ENCODE results near the gene CCDC183. TPM values are rescaled to one million over a fixed set of nuclear protein-coding genes. Genes with fewer than 3 reads are reported as not detected.
"Not testable (repeated sequence)": the region's sequence is repeated elsewhere in the genome, so short reads cannot be mapped to it uniquely, and the experiment has no call there.

Gene CCDC183
- total RNA-seq, 1 donor from 2014 or later, result 2.2 TPM

DNA sequence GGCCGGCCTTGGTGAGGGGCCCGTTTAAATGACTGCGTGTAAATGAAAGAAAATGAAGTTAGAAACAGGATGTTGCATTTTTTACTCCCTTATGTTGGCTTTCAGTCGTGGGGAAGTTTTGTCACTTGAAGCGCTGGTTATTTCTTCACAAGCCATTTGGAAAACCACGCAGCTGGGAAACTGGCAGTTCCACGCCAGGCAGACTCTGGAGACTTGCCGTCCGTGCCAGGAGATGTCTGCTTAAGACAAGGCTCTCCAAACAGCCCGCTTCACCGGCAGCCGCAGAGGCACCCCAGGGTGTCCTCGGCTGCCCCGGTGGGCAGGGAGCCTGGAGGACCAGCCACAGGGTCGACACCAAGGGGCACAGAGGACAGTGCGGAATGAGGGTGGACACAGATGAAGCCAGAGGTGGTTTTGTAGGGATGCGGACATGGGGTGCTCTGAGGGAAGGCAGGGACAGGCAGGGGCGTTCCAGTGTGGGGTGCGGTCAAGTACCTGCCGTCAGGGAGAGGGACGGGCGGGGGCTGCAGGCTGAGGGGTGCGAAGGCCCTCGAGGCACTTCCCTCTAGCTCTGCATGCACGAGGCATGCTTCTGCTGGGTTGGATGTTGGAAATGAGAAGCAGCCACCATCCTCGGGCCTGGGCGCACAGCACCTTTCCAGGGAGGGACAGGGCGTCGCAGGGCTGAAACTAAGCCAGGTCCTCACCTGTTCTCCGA lies 35.0 kb downstream of the CCDC183 start:
- intact Hi-C loops (cut with micrococcal nuclease), result no loop called here
- DNase-seq, result no peak
- ATAC-seq, result no peak

DNA sequence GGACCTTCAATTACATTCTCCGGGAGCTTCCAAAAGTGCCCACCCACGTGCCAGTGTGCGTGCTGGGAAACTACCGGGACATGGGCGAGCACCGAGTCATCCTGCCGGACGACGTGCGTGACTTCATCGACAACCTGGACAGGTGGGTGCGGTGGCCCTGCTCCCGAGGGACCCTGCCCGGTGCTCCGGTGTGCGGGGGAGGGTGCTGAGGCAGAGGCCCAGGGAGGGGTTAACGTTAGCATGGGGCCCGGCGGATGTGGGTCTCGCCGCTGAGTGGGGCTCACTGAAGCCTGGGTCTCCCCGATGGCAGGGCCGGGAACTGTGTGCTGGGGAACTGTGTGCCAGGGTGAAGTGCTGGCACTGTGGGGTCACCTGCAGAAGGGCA lies 35.6 kb downstream of the CCDC183 start:
- ATAC-seq, result no peak
- intact Hi-C loops (cut with micrococcal nuclease), result no loop called here
- peak; percentile 16 for DNase-seq

DNA sequence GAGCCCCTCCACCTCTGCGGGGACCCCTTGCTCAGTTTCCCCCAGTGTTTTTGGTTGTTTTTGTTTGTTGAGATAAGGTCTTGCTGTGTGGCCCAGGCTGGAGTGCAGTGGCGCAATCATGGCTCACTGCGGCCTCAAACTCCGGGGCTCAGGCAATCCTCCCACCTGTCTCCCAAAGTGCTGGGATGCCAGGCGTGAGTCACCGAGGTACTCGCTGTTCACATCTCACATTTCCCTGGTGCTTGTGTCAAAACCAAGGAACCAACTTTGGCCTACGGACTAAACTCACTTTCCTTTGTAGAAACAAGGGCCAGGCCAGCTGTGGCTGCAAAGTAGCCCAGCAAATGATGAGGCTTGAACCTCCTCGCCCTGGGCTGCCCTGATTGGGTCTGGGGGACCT lies 36.4 kb downstream of the CCDC183 start:
- ATAC-seq, result no peak
- intact Hi-C loops (cut with micrococcal nuclease), result no loop called here
- DNase-seq, result no peak

DNA sequence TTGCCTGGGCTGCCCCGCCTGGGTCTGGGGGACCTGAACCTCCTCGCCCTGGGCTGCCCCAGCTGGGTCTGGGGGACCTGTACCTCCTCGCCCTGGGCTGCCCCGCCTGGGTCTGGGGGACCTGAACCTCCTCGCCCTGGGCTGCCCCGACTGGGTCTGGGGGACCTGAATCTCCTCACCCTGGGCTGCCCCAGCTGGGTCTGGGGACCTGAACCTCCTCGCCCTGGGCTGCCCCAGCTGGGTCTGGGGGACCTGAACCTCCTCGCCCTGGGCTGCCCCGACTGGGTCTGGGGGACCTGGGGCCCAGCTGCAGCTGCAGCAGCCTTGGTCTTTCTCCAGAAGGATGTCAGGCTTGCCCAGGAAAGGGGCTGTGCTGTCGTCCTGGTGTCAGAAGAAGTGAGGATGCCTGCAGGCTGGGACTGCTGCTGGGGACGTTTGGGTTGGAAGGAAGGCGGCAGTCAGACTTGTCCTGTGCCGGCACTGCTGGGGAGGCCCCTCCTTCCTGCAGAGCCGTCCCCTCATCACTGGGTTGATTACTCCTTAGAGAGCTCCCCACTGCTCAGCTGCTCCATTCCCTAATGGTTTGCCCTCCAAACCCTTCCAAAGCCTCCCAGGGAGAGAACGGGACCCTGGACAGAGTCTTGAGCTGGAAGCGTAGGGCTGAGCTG lies 37.4 kb downstream of the CCDC183 start:
- DNase-seq (peak; percentile 37), ATAC-seq (peak; percentile 24)
- intact Hi-C loops (cut with micrococcal nuclease), result not testable (repeated sequence)

DNA sequence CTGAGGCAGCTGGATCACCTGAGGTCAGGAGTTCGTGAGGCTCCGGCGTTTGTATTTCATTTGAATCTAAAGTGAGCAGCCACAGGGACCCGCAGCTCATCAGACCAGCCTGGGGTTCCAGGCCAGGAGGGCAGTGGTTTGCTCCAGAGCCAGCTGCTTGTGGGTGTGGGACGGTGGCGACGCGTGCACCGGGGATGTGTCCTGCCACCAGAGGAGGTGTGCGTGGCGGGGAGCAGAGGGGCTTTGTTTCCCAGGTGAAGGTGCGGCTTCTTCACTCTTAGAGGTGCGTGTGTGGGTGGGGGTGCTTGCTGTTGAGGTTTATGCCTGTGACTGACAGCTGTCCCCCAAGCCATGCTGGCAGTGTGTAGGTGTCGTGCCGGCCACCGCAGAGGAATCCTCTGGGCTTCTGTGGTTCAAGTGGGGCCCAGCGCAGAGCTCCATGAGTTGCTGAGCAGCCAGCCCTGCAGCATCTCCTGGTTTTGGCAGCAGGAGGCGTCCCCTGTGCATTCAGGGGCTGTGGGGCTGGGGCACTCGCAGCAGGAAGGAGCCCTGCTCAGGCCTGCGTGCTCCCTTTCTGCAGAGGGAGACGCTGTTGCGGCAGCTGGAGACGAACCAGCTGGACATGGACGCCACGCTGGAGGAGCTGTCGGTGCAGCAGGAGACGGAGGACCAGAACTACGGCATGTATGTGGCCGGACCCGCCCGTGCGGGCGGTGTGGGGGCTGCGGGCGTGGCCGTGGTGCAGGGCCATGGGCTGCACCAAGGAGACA lies 39.2 kb downstream of the CCDC183 start:
- intact Hi-C loops (cut with micrococcal nuclease), result no loop called here
- no peak for DNase-seq
- no peak for ATAC-seq

DNA sequence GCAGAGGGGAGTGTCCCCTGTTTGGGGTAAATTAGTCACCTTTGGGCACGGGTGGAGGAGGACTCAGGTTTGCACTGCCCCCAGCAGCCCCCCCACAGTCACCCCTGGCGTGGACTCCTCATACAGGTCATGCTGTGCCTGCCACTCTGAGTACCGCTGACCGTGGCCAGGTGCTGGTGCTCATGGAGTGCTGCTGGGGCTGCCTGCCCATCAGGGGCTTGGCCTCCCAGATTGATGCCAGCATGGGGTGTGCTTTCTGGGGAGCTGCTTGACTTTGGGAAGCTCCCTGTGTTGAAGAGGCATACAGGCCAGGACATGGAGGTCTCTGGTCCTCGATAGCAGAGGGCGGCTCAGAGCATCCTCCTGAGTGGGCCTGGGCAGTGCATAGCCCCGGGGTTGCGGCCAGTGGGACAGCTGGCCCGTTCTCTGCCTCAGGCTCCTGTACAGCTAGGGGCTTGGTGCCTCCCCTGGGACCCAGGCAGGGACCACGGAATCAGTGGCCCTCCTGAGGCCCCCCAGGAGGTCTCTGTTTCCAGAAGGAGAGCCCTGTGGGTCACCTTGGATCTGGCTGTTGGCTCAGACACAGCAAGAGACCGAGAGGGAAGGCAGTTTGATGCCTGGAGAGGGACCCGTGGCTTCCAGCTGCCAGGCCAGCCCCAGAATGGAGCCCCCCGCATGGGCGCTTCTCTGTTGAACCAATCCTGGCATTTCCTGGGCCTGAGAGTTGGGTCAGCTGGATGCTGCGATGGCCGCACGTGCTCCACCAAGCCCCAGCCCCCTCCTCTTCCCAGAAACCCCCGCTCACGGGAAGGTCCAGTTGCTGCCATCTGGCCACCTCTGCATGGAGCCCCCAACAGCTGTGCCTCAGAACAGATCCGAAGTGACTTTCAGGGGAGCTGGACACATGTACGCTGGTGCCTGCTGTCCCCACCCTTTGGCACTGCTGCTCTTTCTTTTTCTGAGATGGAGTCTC lies 40.1 kb downstream of the CCDC183 start:
- ATAC-seq, result no peak
- DNase-seq, result no peak
- intact Hi-C loops (cut with micrococcal nuclease), result no loop called here

DNA sequence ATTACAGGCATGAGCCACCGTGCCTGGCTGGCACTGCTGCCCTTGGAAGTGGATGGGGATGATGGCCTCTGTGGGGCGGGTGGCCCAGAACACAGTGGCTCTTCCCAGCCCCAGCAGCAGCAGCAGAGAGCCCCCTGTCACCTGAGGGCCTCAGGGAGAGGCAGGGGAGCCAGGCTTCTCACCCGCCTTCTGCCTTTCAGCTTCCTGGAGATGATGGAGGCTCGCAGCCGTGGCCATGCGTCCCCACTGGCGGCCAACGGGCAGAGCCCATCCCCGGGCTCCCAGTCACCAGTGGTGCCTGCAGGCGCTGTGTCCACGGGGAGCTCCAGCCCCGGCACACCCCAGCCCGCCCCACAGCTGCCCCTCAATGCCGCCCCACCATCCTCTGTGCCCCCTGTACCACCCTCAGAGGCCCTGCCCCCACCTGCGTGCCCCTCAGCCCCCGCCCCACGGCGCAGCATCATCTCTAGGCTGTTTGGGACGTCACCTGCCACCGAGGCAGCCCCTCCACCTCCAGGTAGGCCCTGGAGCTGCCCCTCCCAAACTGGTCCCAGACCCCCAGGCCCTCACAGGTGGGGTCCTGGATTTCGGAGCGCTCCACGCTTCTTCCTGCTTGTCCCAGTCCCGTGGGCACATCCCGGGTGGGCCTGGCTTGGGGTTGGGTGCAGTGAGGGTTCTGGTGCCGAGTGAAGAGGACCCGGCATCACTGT lies 41.2 kb downstream of the CCDC183 start:
- no peak for DNase-seq
- ATAC-seq, result no peak
- intact Hi-C loops (cut with micrococcal nuclease), result no loop called here

DNA sequence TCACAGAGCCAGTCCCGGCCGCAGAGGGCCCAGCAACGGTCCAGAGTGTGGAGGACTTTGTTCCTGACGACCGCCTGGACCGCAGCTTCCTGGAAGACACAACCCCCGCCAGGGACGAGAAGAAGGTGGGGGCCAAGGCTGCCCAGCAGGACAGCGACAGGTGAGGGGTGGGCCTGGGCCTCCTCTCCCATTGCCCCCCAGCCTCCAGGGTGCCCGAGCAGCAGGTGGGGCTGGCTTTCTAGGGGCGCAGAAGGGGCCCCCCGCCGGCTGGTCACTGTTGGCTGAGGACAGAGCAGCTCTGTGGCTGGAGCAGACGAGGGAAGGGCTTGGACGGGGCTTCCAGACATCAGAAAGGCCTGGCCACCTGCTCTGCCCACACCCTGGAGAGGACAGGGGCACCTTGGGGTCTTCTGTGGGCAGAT lies 41.7 kb downstream of the CCDC183 start:
- DNase-seq; ATAC-seq; intact Hi-C loops (cut with micrococcal nuclease): not testable (repeated sequence)

DNA sequence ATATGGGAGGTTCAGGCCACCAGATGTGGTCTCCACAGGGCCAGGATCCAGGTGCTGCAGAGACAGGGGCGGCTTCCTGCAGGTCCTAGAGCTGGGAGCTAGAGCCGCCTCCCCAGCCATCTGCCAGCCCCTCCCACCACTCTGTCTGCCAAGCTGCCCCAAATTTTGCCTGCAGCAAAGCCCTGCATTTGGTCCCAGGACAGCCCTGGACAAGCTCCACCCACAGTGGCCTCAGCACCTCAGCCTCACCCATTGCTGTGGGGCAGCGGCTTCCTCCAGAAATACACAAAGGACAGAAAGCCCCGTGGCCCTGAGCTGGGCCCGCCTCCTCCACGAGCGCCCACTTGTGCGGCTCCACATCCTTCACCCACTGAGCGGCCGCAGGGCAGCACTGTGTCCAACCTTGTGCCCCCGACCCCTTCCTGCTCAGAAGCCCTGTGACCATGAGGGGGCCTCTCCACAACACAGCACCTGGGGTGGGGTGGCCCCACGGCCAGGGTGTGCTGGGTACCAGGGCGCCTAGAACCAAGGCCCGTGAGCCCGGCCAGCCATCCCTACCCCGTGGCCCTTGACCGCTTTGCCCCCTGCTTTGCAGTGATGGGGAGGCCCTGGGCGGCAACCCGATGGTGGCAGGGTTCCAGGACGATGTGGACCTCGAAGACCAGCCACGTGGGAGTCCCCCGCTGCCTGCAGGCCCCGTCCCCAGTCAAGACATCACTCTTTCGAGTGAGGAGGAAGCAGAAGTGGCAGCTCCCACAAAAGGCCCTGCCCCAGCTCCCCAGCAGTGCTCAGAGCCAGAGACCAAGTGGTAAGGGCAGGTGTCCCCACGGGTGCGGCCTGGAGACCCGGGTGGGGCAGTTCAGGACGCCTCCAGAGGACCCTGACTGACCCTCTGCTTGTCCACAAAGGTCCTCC lies 42.4 kb downstream of the CCDC183 start:
- no peak for ATAC-seq
- no peak for DNase-seq
- intact Hi-C loops (cut with micrococcal nuclease), result no loop called here

DNA sequence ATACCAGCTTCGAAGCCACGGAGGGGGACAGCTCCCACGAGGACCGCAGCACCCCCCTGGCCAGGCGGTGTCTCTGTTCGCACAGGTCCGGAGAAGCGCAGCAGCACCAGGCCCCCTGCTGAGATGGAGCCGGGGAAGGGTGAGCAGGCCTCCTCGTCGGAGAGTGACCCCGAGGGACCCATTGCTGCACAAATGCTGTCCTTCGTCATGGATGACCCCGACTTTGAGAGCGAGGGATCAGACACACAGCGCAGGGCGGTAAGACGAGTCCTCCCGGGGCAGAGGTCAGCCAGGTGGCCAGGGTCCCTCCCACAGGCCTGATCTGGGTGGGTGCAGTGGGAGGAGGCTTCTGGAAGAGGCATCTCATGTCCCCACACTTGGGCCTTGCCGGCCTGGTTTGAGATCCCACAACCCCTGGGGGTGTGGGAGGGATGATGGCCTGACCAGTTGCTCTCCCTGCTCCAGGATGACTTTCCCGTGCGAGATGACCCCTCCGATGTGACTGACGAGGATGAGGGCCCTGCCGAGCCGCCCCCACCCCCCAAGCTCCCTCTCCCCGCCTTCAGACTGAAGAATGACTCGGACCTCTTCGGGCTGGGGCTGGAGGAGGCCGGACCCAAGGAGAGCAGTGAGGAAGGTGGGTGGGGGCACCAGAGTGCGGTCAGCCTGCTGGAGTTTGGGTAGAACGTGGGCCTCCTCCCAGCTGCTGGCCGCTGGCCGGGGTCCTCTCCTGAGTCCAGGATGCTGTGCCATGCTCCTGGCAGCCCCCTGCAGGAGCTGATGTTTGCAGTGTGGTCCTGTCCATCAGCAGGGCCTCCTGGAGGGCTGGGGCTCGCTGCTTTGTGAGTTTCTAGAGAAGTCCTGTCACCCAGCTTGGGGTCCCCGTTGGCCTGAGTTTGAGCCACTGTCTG lies 43.3 kb downstream of the CCDC183 start:
- intact Hi-C loops (cut with micrococcal nuclease), result no loop called here

DNA sequence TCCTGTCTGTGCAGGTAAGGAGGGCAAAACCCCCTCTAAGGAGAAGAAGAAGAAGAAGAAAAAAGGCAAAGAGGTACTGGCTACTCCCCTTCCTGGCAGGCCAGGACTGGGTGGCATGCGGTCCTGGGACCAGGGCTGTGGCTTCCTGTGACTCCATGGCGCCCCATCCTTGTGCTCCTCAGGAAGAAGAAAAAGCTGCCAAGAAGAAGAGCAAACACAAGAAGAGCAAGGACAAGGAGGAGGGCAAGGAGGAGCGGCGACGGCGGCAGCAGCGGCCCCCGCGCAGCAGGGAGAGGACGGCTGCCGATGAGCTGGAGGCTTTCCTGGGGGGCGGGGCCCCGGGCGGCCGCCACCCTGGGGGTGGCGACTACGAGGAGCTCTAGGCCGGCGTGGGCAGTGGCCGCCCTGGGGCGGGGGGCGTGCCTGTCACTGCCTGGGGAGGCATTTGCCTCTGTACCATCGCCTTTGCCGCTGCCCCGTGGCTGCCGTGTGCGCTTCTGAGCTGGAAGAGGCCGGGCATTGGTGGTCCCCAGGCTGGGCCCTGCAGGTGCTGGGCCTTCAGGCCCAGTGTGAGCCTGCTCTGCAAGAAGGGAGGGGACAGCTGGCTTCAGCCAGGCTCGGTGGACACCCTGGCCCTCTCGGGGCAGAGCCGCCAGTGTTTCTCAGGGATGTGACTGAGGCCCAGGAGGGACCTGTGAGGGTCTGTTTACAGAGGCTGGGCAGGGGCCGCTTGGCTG lies 44.2 kb downstream of the CCDC183 start:
- DNase-seq, result no peak
- no peak for ATAC-seq
- intact Hi-C loops (cut with micrococcal nuclease), result no loop called here

More for the DNA sequence above, 43.3 kb downstream of the CCDC183 start:
- ATAC-seq (no peak), DNase-seq (no peak)

DNA sequence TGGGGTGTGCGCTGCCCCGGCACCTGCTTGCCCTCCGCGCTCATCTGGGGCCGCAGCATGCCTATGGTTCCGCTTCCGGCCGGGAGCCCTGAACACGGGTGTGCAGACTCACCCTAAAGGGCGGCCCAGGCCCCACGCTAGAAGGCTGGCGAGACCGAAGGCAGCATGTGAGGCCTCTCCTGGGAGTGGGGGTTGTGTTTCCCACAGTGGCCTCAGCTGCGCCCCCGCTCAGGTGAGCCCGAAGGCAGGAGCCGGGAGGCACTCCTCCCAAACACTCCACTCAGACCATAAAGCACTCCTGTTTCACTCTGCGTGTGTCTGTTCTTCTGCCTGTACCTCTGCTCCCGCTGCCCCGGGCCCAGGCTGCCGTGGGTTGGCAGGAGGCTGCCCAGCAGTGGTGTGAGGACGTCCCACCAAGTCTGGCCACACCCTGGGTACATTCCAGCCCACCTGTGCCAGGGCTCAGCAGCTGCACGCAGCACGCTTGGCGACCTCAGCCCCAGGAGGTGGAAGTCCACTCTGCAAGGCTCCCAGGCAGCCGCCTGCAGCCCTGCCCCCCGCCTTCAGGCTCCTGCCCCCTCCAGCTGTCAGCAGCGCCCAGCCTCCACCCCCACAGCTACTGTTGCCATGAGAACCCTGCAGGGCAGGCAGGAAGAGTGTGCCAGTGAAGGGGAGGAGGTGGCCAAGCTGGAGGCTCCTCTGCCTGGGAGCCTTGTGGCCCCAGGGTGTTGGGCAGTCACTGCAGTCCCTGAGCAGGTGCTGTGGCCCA lies 44.9 kb downstream of the CCDC183 start:
- peak; percentile 2 for ATAC-seq
- intact Hi-C loops (cut with micrococcal nuclease), result no loop called here
- no peak for DNase-seq

DNA sequence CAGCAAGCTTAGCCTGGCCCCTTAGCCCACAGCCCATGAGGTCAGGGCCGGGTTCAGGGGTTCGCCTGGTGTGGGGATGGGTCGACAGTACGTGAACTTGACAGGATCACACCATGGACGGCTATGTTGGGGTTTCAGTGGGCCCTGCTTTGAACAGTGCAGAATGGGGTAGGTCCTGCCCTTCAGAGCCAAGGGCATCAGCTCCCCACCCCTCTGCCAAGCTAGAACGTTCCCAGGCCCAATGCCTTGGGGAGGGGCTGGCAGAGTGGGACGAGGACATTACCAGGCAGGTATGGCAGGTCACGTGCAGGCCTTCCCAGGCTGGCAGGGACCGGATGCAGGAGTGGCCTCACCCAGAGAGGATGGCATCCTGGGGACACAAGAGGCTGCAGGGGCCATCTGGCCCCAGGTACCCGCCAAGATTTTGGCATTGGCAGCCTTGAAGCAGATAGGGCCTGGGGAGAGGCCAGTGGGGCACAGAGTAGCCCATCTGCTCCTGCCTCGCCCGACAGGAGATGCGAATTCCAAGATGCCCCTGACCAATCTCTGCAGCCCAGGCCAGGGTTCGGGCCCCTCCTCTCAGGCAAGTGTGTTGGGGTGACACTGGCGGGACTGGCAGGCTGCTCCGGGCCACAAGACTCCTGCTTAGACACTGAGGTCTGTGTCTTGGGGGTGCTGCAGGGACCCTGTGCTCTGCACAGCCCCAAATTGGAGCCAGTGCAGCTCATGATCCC lies 45.7 kb downstream of the CCDC183 start:
- intact Hi-C loops (cut with micrococcal nuclease); ATAC-seq; DNase-seq: not testable (repeated sequence)

DNA sequence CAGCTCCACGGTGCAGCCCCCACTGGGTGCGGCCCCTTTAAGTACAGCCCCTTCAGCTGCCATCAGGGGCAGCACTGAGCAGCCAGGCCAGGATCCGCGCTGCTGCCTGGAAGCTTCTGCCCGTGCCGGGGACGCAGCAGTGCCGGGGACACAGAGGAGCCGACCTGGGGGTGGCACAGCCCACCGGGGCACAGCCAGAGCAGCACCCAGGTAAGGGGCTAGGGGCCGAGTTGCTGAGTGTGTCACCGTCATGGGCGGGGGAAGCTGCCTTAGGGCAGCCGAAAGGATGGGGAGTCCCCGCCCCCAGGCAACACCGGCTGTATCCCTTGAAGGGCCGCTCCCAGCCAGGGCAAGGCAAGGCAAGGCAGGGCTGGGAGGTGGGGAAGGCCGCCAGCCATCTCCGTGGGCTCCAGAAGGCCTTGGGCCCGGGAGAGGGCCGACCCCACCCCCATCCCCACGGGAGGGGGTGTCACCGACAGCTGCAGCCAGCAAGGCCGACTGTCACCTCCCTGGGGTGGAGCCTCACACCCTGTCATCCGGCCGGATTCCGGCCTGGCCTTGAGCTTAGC lies 46.3 kb downstream of the CCDC183 start, which contains the start of gene AJM1:
Gene AJM1, plus strand, starts transcription at position 99 of the 569 bp plus-strand sequence. CDS start 1,937 bp downstream, outside the sequence.
- intact Hi-C loops (cut with micrococcal nuclease), result not testable (repeated sequence)
- ATAC-seq, result peak; percentile 80
- DNase-seq, result peak; percentile 87

Data from left ventricle myocardium superior (tissue), 1 donor.